ENCODE results near the gene PHACTR4. TPM values are rescaled to one million over a fixed set of nuclear protein-coding genes. Genes with fewer than 3 reads are reported as not detected.
"Not testable (repeated sequence)": the region's sequence is repeated elsewhere in the genome, so short reads cannot be mapped to it uniquely, and the experiment has no call there.

The PHACTR4 gene
- total RNA-seq, 1 experiment from 2014 or later: 52.9 TPM

DNA sequence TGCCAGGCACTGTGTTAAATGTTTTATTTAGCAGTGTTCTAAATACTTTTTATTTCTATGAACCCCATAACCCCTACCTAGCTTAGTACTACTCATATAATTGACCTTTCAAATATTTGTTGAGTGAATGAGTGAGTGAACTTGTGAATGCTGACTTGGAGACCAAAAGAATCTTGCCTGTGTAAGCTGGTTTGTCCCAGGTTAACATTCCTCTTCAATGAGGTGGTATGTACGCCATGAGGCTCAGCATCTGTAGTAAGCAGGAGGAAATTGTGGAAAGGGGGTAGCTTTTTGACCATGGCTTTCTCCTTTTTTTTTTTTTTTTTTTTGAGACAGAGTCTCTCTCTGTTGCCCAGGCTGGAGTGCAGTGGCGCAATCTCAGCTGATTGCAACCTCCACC, 26.1 kb upstream of the PHACTR4 start:
- TF ChIP-seq GABPB1 (CRISPR knock-in tag; IDR thresholded peaks at IDR 0.05) (no peak), ZNF512 (CRISPR knock-in tag; IDR thresholded peaks at IDR 0.05; ENCODE audit: borderline replicate concordance) (no peak), PRRX2 (CRISPR knock-in tag; IDR thresholded peaks at IDR 0.05) (no peak), ZSCAN18 (CRISPR knock-in tag; IDR thresholded peaks at IDR 0.05) (no peak), OVOL2 (CRISPR knock-in tag; IDR thresholded peaks at IDR 0.05; ENCODE audit: borderline replicate concordance) (no peak), ZNF121 (CRISPR knock-in tag; IDR thresholded peaks at IDR 0.05) (no peak), MXD4 (CRISPR knock-in tag; IDR thresholded peaks at IDR 0.05; ENCODE audit: borderline replicate concordance) (no peak), IRF1 (CRISPR knock-in tag; IDR thresholded peaks at IDR 0.05) (no peak), NFE2L1 (CRISPR knock-in tag; IDR thresholded peaks at IDR 0.05) (no peak)
- TF ChIP-seq, protein P1, sequence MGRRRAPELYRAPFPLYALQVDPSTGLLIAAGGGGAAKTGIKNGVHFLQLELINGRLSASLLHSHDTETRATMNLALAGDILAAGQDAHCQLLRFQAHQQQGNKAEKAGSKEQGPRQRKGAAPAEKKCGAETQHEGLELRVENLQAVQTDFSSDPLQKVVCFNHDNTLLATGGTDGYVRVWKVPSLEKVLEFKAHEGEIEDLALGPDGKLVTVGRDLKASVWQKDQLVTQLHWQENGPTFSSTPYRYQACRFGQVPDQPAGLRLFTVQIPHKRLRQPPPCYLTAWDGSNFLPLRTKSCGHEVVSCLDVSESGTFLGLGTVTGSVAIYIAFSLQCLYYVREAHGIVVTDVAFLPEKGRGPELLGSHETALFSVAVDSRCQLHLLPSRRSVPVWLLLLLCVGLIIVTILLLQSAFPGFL (CRISPR knock-in tag; IDR thresholded peaks at IDR 0.05; ENCODE audit: borderline replicate concordance): no peak
- TF ChIP-seq, protein P2, sequence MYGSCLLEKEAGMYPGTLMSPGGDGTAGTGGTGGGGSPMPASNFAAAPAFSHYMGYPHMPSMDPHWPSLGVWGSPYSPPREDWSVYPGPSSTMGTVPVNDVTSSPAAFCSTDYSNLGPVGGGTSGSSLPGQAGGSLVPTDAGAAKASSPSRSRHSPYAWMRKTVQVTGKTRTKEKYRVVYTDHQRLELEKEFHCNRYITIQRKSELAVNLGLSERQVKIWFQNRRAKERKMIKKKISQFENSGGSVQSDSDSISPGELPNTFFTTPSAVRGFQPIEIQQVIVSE (CRISPR knock-in tag; IDR thresholded peaks at IDR 0.05; ENCODE audit: borderline replicate concordance): no peak
- TF ChIP-seq, protein P3, sequence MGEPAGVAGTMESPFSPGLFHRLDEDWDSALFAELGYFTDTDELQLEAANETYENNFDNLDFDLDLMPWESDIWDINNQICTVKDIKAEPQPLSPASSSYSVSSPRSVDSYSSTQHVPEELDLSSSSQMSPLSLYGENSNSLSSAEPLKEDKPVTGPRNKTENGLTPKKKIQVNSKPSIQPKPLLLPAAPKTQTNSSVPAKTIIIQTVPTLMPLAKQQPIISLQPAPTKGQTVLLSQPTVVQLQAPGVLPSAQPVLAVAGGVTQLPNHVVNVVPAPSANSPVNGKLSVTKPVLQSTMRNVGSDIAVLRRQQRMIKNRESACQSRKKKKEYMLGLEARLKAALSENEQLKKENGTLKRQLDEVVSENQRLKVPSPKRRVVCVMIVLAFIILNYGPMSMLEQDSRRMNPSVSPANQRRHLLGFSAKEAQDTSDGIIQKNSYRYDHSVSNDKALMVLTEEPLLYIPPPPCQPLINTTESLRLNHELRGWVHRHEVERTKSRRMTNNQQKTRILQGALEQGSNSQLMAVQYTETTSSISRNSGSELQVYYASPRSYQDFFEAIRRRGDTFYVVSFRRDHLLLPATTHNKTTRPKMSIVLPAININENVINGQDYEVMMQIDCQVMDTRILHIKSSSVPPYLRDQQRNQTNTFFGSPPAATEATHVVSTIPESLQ (CRISPR knock-in tag; IDR thresholded peaks at IDR 0.05): no peak
- TF ChIP-seq, protein P4, sequence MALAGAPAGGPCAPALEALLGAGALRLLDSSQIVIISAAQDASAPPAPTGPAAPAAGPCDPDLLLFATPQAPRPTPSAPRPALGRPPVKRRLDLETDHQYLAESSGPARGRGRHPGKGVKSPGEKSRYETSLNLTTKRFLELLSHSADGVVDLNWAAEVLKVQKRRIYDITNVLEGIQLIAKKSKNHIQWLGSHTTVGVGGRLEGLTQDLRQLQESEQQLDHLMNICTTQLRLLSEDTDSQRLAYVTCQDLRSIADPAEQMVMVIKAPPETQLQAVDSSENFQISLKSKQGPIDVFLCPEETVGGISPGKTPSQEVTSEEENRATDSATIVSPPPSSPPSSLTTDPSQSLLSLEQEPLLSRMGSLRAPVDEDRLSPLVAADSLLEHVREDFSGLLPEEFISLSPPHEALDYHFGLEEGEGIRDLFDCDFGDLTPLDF (CRISPR knock-in tag; IDR thresholded peaks at IDR 0.05): no peak
- DNase-seq (ENCODE audit: low spot score) (no peak), ATAC-seq (no peak)
- Mint-ChIP-seq H3K27me3 (ENCODE audit: low read depth) (no peaks in the 10 kb centered on the region), H3K9me3 (no peaks in the 10 kb centered on the region), H3K4me1 (no peaks in the 10 kb centered on the region), H3K36me3 (no peaks in the 10 kb centered on the region), H3K27ac (no peak overlapping the region), H3K4me3 (no peak overlapping the region)
- ChIA-PET POLR2A (interaction anchor here (0.7 kb wide), 1 partner anchor 168 kb away, joined by 7 read pairs; no protein-coding TSS in a partner anchor), CTCF (interaction anchor here (0.6 to 0.7 kb wide), 2 partner anchors 15 to 73 kb away, joined by 4 to 5 read pairs; no protein-coding TSS in a partner anchor)

DNA sequence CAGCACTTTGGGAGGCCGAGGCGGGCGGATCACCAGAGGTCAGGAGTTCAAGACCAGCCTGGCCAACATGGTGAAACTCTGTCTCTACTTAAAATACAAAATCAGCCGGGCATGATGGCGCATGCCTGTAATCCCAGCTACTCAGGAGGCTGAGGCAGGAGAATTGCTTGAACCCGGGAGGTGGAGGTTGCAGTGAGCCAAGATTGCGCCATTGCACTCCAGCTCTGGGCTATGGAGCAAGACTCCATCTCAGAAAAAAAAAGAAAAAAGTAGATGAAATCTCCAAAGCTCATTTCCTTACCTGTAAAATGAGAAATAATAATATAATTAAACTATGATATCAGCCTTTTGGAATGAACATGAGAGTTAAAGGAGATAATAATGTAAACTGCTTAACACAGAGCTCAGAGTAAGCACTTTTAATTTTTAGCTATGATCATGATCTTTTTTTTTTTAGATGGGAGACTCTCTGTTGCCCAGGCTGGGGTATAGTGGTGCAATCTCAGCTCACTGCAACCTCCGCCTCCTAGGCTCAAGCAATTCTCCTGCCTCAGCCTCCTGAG, 16.2 kb upstream of the PHACTR4 start:
- H3K4me3 Mint-ChIP-seq; POLR2A ChIA-PET; H3K9me3 Mint-ChIP-seq; DNase-seq (ENCODE audit: low spot score); ATAC-seq; H3K36me3 Mint-ChIP-seq; H3K27ac Mint-ChIP-seq; H3K4me1 Mint-ChIP-seq; H3K27me3 Mint-ChIP-seq (ENCODE audit: low read depth): not testable (repeated sequence)
- CTCF ChIA-PET: interaction anchor here (2.4 kb wide), 1 partner anchor 105 kb away, joined by 12 read pairs; no protein-coding TSS in a partner anchor
